HG03520 (cell line): Measurements from ENCODE around the gene ELOVL6.
A peak's percentile ranks its signal among the peaks of the same experiment; 100 is the strongest.
"Not testable (repeated sequence)": the region's sequence is repeated elsewhere in the genome, so short reads cannot be mapped to it uniquely, and the experiment has no call there.

Experiments used
- ATAC-seq: cut with Tn5 transposase; IDR thresholded peaks from one replicate; pipeline ENCODE4 v1.9.1; 2021; ENCODE audit warnings: mild to moderate bottlenecking, moderate library complexity; ENCODE audit not compliant: unreplicated experiment

ELOVL6 gene

DNA sequence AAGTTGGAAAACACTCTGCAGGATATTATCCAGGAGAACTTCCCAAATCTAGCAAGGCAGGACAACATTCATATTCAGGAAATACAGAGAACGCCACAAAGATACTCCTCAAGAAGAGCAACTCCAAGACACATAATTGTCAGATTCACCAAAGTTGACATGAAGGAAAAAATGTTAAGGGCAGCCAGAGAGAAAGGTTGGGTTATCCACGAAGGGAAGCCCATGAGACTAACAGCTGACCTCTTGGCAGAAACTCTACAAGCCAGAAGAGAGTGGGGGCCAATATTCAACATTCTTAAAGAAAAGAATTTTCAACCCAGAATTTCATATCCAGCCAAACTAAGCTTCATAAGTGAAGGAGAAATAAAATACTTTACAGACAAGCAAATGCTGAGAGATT lies 120.3 kb downstream of the ELOVL6 start:
- ATAC-seq: not testable (repeated sequence)

- not testable (repeated sequence) for ATAC-seq
Observed at GRCh38 chr4:110076828-110077227, 121.6 kb downstream of the ELOVL6 start.

DNA sequence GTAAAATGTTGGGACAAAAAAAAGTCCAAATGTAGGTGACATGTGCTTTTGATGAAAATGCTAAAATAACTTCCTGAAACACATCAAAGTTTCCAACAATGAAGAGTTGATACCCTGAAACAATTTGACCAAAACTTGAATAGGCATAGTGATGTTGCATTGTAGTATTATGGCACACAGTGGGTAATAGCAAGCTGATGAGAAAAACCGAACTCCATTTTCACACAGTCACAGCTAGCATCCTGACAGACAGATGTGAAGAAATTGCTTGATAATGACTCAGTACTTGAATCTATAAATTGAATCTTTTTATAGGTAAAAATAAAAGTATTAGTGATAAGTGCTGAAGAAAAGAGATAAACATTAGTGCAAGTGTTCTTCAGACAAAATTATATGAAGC lies 122.5 kb downstream of the ELOVL6 start:
- ATAC-seq: no peak

- peak; percentile 56 for ATAC-seq
Observed at GRCh38 chr4:110075083-110075738, 123.2 kb downstream of the ELOVL6 start.

DNA sequence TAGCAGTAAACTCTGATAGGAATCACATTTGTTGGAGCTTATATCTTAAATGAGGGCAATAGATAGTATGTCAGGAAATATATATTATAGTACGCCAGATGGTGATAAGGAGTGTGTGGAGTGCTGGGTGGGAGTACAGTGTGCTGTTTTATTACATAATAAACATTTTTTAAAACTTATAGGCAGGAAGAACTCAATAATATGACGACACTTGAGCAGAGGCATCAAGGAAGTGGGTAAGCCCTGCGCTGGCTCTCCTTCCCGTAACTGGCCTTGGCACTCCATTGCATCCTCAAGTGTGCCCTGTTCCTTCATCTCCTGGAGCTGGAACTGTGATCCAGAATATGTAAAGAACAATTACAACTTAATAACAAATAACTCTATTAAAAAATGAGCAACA lies 123.8 kb downstream of the ELOVL6 start:
- ATAC-seq: no peak

DNA sequence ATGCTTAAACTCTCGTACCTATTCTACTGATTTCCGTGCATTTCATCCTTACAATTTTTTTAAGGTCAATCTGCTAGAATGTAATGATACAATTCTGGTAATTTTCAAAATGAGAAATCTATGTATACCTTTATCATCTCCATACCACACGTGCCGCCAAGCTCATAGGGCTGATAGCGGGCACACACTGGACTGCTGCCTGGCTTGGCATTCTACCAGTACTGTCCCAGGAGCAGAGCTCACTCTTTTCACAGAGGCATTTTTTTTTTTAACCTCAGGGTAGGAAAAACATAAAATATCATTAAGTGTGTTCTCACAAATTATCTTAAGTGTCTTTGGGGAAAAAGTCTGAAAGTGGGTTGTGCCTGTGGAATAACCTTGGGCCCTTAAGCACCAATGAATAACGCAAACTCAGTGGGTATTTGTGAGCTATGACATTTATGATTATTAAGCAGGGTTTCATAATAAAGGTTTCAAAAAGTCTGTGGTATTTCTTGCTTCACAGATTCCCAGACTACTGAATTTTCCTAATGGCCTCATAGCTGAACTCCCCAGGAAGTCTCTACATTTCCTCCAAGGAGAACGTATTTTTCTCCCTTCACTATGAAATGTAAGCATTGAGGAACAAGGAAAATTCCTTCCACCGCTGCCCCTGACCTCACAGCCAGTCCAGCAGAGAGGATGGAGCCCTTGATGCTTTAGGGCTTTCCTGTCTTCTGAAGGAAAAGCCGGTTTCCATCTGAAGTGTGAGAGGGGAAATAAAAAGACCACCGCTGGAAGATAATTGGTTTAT lies 125.2 kb downstream of the ELOVL6 start:
- ATAC-seq: no peak

GRCh38 chr4:110071466-110071865 lies 126.9 kb downstream of the ELOVL6 start:
- no peak for ATAC-seq

DNA sequence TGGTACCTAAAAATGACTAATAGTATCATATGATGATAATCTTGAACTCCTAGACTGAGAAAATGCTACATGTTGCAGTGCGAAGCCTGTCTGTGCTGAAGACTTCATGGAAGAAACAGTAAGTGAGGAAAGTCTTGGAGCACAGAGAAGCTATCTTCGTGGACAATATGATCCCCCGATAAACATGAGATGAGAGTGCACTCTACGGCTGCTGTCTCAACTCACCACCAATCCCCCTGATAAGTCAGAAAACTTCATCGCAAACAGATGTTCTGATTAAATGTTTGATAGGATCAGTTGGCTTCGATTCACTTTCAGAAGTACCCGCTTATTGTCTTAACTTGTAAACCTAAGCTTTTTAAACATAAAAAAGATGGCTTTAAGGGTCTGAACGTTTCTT lies 130.2 kb downstream of the ELOVL6 start:
- ATAC-seq: no peak

GRCh38 chr4:110064934-110065333 lies 133.5 kb downstream of the ELOVL6 start:
- no peak for ATAC-seq

DNA sequence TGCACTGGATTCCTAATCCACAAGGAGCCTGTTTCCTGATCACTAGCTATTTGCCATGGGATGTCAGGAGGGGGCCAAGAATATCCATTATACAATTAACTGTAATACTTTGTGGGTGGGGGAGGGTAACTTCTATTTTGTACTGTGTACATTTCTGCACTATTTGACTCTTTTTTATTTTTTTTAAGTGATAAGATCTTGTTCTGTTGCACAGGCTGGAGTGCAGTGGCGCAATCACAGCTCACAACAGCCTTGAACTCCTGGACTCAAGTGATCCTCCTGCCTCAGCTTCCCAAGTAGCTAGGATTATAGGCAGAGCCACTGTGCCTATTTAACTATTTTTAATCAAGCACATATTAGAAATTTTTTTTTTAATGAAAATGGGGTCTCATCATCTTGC lies 134.1 kb downstream of the ELOVL6 start:
- no peak for ATAC-seq

GRCh38 chr4:110062166-110062565 lies 136.2 kb downstream of the ELOVL6 start:
- ATAC-seq: no peak

- no peak for ATAC-seq
Observed at GRCh38 chr4:110061076-110061475, 137.3 kb downstream of the ELOVL6 start.

DNA sequence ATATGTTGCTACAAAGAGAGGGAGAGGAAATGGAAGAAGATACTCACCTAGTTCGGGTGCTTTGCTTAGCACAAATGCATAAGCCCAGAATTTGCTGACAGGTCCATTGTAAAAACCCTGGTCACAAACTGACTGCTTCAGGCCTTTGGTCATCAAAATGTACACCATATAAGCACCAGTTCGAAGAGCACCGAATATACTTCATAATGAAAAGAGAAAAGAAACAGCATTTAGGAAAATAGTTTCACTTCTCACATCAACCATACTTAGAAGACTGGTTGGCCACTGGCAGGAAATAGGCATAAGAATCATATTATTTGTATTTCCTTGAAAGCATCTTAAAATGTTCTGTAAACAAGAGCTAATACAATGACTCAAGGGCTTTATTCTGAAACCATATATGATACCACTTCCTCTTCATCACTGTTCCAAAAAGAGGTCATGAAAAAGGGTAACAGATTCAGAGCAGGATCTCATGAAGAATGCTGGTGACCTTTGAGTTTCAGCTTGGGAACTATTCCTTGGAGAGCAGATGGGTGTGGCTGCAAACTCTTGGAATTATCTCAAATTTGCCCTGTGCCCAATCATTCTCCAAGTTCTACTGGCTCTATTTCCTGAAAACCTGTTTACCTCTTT lies 138.7 kb downstream of the ELOVL6 start:
- ATAC-seq: peak; percentile 86

DNA sequence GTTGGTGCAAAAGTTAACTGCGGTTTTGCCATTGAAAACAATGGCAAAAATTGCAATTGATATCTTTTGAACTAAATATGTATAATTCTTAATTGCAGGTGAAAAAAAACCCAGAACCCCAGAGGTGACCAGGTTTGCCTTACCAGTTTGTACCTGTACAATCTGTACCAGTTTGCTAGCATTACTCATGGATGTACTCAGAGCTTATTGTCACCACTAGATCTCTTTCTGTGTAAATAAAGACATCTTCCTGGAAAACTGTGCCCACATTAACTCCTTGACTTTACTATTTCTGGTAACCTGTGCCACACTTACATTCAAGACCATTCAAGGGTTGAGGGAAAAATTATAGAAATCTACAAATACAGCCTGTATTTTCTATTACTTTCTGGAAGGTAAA lies 139.7 kb downstream of the ELOVL6 start:
- no peak for ATAC-seq

DNA sequence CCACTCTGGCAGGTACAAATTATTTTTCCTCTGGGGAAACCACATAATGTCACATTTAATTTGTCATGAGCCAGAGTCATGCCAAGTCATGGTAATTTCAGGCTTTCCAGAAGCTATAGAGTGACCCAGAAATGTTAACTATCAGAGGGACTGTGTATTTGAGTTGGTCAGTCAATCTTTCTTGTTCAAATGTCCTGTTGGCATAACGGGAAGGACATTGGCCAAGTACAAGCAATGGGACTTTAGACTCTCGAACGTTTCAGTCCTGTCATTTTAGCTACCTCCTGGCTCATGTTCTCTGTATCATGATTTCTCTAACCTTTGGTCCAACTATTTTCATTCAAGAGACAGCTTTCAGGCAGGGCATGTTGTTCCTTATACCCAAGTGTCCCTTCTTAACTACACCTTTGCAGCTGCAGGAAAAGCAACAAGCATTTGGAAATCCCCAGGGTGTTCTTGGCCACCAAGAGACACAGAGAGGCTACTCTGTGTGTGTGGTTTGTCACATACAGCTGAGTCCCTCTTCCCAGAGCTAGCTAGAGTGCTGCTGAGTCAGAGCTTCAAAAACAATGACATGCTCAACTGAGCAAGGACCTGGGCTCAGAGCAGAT lies 143.2 kb downstream of the ELOVL6 start:
- peak; percentile 67 for ATAC-seq

GRCh38 chr4:110049951-110050925 lies 148.2 kb downstream of the ELOVL6 start:
- ATAC-seq: peak; percentile 53

DNA sequence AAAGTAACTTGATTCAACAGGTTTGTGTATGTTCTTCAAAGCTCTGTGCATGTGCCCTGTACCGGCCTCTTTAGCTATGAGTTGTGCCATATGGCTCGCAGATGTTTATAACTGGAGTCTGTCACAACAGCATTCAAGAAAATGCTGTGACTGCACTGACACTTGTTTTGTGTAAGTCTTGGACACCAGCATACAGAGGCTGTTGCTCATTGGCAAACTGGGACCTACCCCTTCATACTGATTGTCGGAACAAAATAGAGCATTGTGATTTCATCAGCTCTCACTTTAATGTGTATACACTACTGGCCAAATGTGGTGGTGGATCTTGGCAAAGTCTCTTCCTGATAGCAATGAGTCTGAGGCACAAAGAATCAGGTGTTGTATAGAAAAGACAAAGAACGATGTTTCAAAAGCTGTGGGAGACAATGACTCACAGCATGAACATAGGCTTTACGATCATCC lies 151.8 kb downstream of the ELOVL6 start:
- no peak for ATAC-seq

DNA sequence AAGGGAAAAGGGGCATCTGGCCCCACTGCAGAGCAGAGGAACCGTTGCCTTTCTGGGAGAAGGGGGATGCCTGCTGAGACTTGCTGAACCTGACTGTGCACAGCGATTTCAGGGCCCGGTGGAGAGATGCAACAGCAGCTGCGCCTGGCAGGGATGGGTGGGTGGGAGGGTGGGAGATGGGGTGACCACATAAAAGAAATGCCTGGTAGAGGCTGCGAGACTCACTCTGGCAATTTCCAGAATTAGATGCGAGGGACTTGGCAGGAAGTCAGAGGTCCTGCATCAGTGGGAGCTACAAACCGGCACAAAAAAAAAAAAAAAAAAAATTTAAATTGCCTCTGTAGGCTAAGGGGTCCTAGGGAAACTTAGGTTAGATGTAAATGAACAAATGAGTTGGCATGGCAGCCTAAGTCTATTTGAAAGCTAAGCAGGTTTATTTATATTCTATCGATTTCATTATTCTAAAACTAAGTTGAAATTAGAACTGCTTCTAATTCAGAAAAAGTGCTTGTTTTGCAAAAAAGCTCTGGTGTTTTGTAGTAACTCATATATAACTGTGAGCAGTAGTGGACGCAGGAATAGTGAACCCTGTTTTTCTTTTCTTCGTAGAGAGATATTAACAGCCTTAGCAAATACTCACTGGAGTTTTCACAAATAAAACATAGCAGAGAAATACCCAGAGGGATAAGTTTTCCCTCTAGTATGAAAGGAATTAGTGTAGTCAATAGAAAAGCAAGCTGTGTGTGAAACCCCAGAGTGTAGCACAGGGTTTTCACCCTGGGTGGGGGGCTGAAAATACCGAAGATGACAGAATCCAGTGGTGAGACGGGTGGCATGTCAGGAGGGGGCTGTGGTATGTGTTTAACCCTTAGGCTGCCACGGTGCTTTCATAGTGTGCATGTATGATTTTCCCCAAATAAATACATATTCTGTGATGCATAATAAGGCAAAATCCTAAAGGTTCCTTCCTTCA lies 155.6 kb downstream of the ELOVL6 start:
- no peak for ATAC-seq

DNA sequence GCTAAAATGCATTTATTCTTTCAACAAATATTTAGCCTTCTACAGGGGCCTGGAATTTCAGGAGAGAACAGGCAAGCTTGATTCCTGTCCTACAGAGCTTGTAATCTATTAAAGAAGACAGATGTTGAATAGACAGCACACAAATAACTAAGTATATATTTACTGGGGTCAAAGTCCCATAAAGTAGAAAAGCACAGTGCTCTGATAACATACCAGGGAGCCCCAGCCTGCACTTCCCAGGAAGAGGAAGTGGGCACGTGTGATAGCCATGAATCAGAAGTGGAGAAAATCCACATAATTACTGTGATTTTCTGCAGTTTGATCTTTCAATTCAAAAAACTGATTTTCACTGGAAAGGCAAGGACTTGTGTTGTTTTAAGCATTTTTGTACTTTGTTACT lies 156.7 kb downstream of the ELOVL6 start:
- ATAC-seq: no peak
